ENCODE measurements around the gene ZMYND8. TPM values are rescaled to one million over a fixed set of nuclear protein-coding genes. Genes with fewer than 3 reads are reported as not detected.

Gene ZMYND8
- total RNA-seq, 1 experiment from 2014 or later, result 53.1 TPM

DNA sequence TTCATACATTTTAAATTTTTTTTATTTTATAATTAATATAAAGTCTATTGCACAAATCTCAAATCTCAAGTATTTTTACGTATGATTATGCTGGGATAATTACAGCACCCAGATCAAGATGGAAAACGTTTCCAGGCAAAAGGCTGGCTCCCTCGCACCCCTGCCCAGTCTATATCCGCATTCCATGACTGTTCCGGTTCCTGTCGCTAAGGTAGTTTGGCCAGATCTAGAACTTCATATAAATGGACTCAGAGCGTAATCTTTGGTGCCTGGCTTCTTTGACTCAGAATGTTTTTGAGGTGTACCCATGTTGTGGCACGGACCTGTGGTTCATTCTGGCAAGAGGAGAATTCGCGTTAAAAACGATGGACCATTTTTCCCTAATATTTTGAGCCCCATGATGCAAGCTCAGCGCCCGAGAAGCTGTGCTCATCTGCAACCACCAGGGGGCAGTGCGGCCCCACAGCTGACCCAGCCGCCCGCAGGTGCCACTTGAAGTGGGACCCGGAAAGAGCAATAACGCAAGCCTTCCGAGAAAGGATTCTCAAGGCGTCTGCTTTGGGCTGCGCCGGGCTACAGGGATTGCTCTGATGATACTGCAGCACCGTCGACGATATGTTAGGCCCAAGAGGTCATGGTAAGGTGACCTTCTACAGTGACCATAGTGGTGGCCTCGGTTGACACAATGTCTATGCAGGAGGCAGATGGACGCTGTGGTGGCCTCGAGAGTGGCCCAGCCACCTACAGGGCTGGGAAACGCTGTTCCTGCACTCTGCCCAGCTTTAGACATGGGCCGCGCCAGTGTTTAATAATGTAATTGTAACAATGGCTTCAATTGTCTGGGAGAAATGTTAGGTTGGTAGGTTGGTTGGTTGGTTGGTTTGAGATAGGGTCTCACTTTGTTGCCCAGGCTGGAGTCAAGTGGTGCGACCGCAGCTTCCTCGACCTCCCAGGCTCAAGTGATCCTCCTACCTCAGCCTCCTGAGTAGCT is 160.1 kb downstream of the ZMYND8 start:
- BruUV-seq (replicated peaks), result no TSS peak
- Mint-ChIP-seq H3K4me1 (ENCODE audit: low read depth, unreplicated experiment) (peaks cover 38% of the 10 kb centered on the region), H3K27me3 (ENCODE audit: unreplicated experiment) (no peaks in the 10 kb centered on the region), H3K9me3 (ENCODE audit: low read depth, unreplicated experiment) (no peaks in the 10 kb centered on the region), H3K27ac (ENCODE audit: unreplicated experiment) (no peak overlapping the region), H3K36me3 (ENCODE audit: insufficient read depth, unreplicated experiment) (peaks cover 14% of the 10 kb centered on the region), H3K4me3 (ENCODE audit: low read depth, unreplicated experiment) (peak overlapping the region; percentile 53)
- CTCF ChIA-PET, result interaction anchor here (0.5 to 1.7 kb wide), 17 partner anchors 9 to 1382 kb away, joined by 3 to 35 read pairs (median 3); partner anchors contain the start of gene NCOA3
- intact Hi-C loops (cut with micrococcal nuclease; ENCODE audit: unreplicated experiment), result loop anchor here (1.0 to 5.0 kb wide), 3 partner anchors 77 to 444 kb away; no protein-coding TSS in a partner anchor
- TF ChIP-seq, protein P1, sequence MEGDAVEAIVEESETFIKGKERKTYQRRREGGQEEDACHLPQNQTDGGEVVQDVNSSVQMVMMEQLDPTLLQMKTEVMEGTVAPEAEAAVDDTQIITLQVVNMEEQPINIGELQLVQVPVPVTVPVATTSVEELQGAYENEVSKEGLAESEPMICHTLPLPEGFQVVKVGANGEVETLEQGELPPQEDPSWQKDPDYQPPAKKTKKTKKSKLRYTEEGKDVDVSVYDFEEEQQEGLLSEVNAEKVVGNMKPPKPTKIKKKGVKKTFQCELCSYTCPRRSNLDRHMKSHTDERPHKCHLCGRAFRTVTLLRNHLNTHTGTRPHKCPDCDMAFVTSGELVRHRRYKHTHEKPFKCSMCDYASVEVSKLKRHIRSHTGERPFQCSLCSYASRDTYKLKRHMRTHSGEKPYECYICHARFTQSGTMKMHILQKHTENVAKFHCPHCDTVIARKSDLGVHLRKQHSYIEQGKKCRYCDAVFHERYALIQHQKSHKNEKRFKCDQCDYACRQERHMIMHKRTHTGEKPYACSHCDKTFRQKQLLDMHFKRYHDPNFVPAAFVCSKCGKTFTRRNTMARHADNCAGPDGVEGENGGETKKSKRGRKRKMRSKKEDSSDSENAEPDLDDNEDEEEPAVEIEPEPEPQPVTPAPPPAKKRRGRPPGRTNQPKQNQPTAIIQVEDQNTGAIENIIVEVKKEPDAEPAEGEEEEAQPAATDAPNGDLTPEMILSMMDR (IDR thresholded peaks at IDR 0.05; ENCODE audit: unreplicated experiment), result peak; percentile 99
- DNase-seq, result peak; percentile 95

DNA sequence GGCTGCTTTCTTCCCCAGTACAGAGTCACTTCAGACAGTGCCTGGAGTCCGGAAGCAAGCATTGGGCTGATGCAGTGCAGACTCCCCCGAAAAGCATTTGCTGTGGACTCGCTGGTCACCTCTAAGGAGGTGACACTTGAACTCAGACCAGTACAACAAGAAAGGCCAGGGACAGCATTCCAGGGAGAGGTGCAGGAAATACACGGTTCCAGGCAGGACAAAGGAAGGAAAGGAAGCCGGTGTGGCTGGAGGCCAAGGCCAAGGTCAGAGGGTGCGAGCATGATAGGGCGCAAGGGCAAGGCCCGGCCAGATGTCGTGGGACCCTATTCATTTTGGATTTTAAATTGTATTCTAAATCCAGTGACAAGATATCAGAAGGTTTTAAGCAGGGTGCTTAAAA is 160.9 kb downstream of the ZMYND8 start:
- TF ChIP-seq, protein P1 (IDR thresholded peaks at IDR 0.05; ENCODE audit: unreplicated experiment), result no peak
- no peak for DNase-seq
- Mint-ChIP-seq H3K27me3 (ENCODE audit: unreplicated experiment) (no peaks in the 10 kb centered on the region), H3K4me1 (ENCODE audit: low read depth, unreplicated experiment) (peaks cover 30% of the 10 kb centered on the region), H3K4me3 (ENCODE audit: low read depth, unreplicated experiment) (peak overlapping the region; percentile 0), H3K36me3 (ENCODE audit: insufficient read depth, unreplicated experiment) (peaks cover 10% of the 10 kb centered on the region), H3K27ac (ENCODE audit: unreplicated experiment) (no peak overlapping the region), H3K9me3 (ENCODE audit: low read depth, unreplicated experiment) (no peaks in the 10 kb centered on the region)
- BruUV-seq (replicated peaks), result no TSS peak
- intact Hi-C loops (cut with micrococcal nuclease; ENCODE audit: unreplicated experiment), result loop anchor here (5.0 kb wide), 1 partner anchor 443 kb away; no protein-coding TSS in a partner anchor
- CTCF ChIA-PET, result interaction anchor here (0.5 to 1.7 kb wide), 2 partner anchors 188 to 675 kb away, joined by 3 to 35 read pairs; no protein-coding TSS in a partner anchor

DNA sequence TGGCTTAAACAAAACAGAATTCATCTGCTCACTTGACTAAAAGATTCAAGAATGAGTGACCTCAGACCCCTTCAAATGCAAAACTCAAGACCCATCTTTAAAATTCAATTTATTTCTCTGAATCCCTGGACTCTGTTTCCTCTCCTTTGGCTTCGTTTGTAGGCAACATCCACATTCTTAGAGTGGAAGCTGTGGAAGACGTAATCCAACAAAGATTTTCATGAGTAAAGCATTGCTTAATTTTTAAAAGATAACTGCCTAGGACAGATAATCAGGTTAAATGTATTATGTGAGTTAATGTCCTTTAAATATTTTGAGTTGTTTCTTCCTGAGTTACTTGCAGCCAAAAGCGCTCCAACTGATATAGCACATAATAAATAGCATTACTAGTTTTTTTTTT is 164.5 kb downstream of the ZMYND8 start:
- Mint-ChIP-seq H3K27ac (ENCODE audit: unreplicated experiment) (no peak overlapping the region), H3K4me1 (ENCODE audit: low read depth, unreplicated experiment) (peaks cover 19% of the 10 kb centered on the region), H3K4me3 (ENCODE audit: low read depth, unreplicated experiment) (no peak overlapping the region), H3K36me3 (ENCODE audit: insufficient read depth, unreplicated experiment) (no peaks in the 10 kb centered on the region), H3K9me3 (ENCODE audit: low read depth, unreplicated experiment) (no peaks in the 10 kb centered on the region), H3K27me3 (ENCODE audit: unreplicated experiment) (peaks cover 11% of the 10 kb centered on the region)
- TF ChIP-seq, protein P1 (IDR thresholded peaks at IDR 0.05; ENCODE audit: unreplicated experiment), result no peak
- CTCF ChIA-PET, result interaction anchor here (0.6 to 1.0 kb wide), 3 partner anchors 12 to 520 kb away, joined by 3 to 4 read pairs (median 4); no protein-coding TSS in a partner anchor
- no peak for DNase-seq
- intact Hi-C loops (cut with micrococcal nuclease; ENCODE audit: unreplicated experiment), result no loop called here
- no TSS peak for BruUV-seq (replicated peaks)

DNA sequence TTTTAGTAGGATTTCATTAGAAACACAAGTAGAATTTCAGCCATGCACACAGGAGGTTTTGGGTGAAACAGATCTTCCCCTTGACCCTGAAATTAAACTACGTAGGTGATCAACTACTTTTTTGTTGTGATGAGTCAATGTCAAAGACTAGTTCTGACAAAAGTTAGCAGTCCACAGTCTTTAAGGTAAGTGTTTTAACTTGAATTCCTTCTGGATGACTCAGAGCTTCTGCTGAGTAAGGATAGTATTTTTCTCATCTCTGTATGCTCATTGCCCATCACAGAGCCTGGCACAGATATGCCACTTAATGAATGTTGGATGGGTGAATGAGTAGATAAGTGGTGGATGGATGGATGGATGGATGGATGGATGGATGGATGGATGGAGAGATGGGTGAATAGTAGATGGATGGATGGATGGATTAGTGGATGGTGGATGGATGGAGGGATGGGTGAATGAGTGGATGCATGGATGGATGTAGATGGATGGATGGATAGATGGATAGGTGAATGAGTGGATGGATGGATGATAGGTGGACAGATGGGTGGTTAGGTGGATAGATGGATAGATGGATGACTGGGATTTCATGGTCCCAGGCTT is 165.3 kb downstream of the ZMYND8 start:
- H3K36me3 Mint-ChIP-seq (ENCODE audit: insufficient read depth, unreplicated experiment), result no peaks in the 10 kb centered on the region
- H3K9me3 Mint-ChIP-seq (ENCODE audit: low read depth, unreplicated experiment), result no peaks in the 10 kb centered on the region
- H3K4me3 Mint-ChIP-seq (ENCODE audit: low read depth, unreplicated experiment), result no peak overlapping the region
- TF ChIP-seq, protein P1 (IDR thresholded peaks at IDR 0.05; ENCODE audit: unreplicated experiment), result no peak
- no TSS peak for BruUV-seq (replicated peaks)
- peaks cover 11% of the 10 kb centered on the region for H3K4me1 Mint-ChIP-seq (ENCODE audit: low read depth, unreplicated experiment)
- H3K27me3 Mint-ChIP-seq (ENCODE audit: unreplicated experiment), result peaks cover 11% of the 10 kb centered on the region
- no peak for DNase-seq
- H3K27ac Mint-ChIP-seq (ENCODE audit: unreplicated experiment), result no peak overlapping the region
- CTCF ChIA-PET, result interaction anchor here (0.6 to 1.0 kb wide), 2 partner anchors 13 to 437 kb away, joined by 4 read pairs; no protein-coding TSS in a partner anchor
- intact Hi-C loops (cut with micrococcal nuclease; ENCODE audit: unreplicated experiment), result no loop called here
